ENCODE data around the gene CFAP99.
"Not testable (repeated sequence)": the region's sequence is repeated elsewhere in the genome, so short reads cannot be mapped to it uniquely, and the experiment has no call there.

The CFAP99 gene

GRCh38 chr4:2426069-2426397 lies 7.3 kb downstream of the CFAP99 start:
- Histone ChIP-seq H3K4me2 (ENCODE audit: low read length) (no peak overlapping the region), H3K9ac (no peak overlapping the region), H3K27me3 (ENCODE audit: control insufficient read depth, insufficient read depth, low read length) (no peaks in the 10 kb centered on the region), H3K4me3 (ENCODE audit: low read depth, low read length) (no peak overlapping the region), H3K36me3 (ENCODE audit: control insufficient read depth, insufficient read depth, low read length) (no peaks in the 10 kb centered on the region), H2AFZ (no peak overlapping the region), H3K9me3 (ENCODE audit: control insufficient read depth, low read length) (no peaks in the 10 kb centered on the region), H3K27ac (no peak overlapping the region), H3K79me2 (no peaks in the 10 kb centered on the region), H3K4me1 (no peaks in the 10 kb centered on the region)
- no peak for TF ChIP-seq CTCF (IDR thresholded peaks at IDR 0.05)

GRCh38 chr4:2426711-2427275 lies 8.0 kb downstream of the CFAP99 start:
- Histone ChIP-seq H3K4me1 (no peaks in the 10 kb centered on the region), H3K9ac (no peak overlapping the region), H3K9me3 (ENCODE audit: control insufficient read depth, low read length) (no peaks in the 10 kb centered on the region), H3K4me2 (ENCODE audit: low read length) (no peak overlapping the region), H2AFZ (no peak overlapping the region), H3K27me3 (ENCODE audit: control insufficient read depth, insufficient read depth, low read length) (no peaks in the 10 kb centered on the region), H3K36me3 (ENCODE audit: control insufficient read depth, insufficient read depth, low read length) (no peaks in the 10 kb centered on the region), H3K27ac (no peak overlapping the region), H3K4me3 (ENCODE audit: low read depth, low read length) (no peak overlapping the region), H3K79me2 (no peaks in the 10 kb centered on the region)
- no peak for TF ChIP-seq CTCF (IDR thresholded peaks at IDR 0.05)

GRCh38 chr4:2427383-2428334 lies 8.9 kb downstream of the CFAP99 start:
- no peaks in the 10 kb centered on the region for H3K27me3 ChIP-seq (ENCODE audit: control insufficient read depth, insufficient read depth, low read length)
- H3K4me1 ChIP-seq = no peaks in the 10 kb centered on the region

GRCh38 chr4:2428496-2429213 lies 9.9 kb downstream of the CFAP99 start:
- no peak for TF ChIP-seq CTCF (IDR thresholded peaks at IDR 0.05)
- Histone ChIP-seq H3K79me2 (no peaks in the 10 kb centered on the region), H3K27me3 (ENCODE audit: control insufficient read depth, insufficient read depth, low read length) (no peaks in the 10 kb centered on the region), H3K4me1 (no peaks in the 10 kb centered on the region), H3K9ac (no peak overlapping the region), H3K27ac (no peak overlapping the region), H3K36me3 (ENCODE audit: control insufficient read depth, insufficient read depth, low read length) (no peaks in the 10 kb centered on the region), H2AFZ (no peak overlapping the region), H3K4me3 (ENCODE audit: low read depth, low read length) (no peak overlapping the region), H3K9me3 (ENCODE audit: control insufficient read depth, low read length) (no peaks in the 10 kb centered on the region), H3K4me2 (ENCODE audit: low read length) (no peak overlapping the region)

More at GRCh38 chr4:2427383-2428334, 8.9 kb downstream of the CFAP99 start:
- no peaks in the 10 kb centered on the region for H3K36me3 ChIP-seq (ENCODE audit: control insufficient read depth, insufficient read depth, low read length)
- H3K27ac ChIP-seq = no peak overlapping the region
- H2AFZ ChIP-seq = no peak overlapping the region
- no peak overlapping the region for H3K4me2 ChIP-seq (ENCODE audit: low read length)
- no peaks in the 10 kb centered on the region for H3K79me2 ChIP-seq
- H3K9ac ChIP-seq = no peak overlapping the region
- H3K9me3 ChIP-seq (ENCODE audit: control insufficient read depth, low read length) = no peaks in the 10 kb centered on the region
- H3K4me3 ChIP-seq (ENCODE audit: low read depth, low read length) = no peak overlapping the region
- TF ChIP-seq CTCF (IDR thresholded peaks at IDR 0.05) = no peak

GRCh38 chr4:2429945-2430757 lies 11.4 kb downstream of the CFAP99 start:
- H3K27ac ChIP-seq; H3K79me2 ChIP-seq; H3K4me2 ChIP-seq (ENCODE audit: low read length); H3K9me3 ChIP-seq (ENCODE audit: control insufficient read depth, low read length); H3K27me3 ChIP-seq (ENCODE audit: control insufficient read depth, insufficient read depth, low read length); H3K9ac ChIP-seq; H3K4me3 ChIP-seq (ENCODE audit: low read depth, low read length); H2AFZ ChIP-seq; H3K36me3 ChIP-seq (ENCODE audit: control insufficient read depth, insufficient read depth, low read length); H3K4me1 ChIP-seq: not testable (repeated sequence)

All from parathyroid adenoma (tissue), 2 donors.